SK-N-SH (cell line): ENCODE data around the gene NTPCR. TPM values are rescaled to one million over a fixed set of nuclear protein-coding genes. Genes with fewer than 3 reads are reported as not detected.

Experiments
- CTCF ChIA-PET: fragments of 300-600, 350-600 bp; formaldehyde crosslinking; extraction: SDS; loops from one replicate; lab custom pipeline; 2021; lab: Yijun Ruan, JAX
- POLR2A ChIA-PET: fragments of 350-600 bp; sonication (Branson Sonifier 250); formaldehyde crosslinking; extraction: SDS; loops from one replicate; lab custom pipeline; 2020; ENCODE audit warnings: antibody characterized with exemption, inconsistent platforms; lab: Yijun Ruan, JAX
- DNase-seq: peaks from one replicate; pipeline ENCODE4 v3.0.0; 2012
- H2AFZ ChIP-seq: fragments of 200-600 bp; sonication (generic); 2 replicates; pipeline ENCODE4 v1.8.1; 2016; ENCODE audit warnings: antibody characterized with exemption, mild to moderate bottlenecking, low read depth
- H3F3A ChIP-seq: fragments of 200-600 bp; sonication (generic); replicated peaks from 2 replicates; pipeline ENCODE3; 2016; ENCODE audit warnings: antibody characterized with exemption, mild to moderate bottlenecking; ENCODE audit not compliant: insufficient read depth
- H3K27ac ChIP-seq, 2 experiments: fragments of 200-500 bp in 1 of 2; fragments of 200-600 bp in 1 of 2; sonication (Bioruptor generic) in 1 of 2; sonication (generic), shearing (Covaris generic) in 1 of 2; 2 replicates each; pipeline versions ENCODE4 v1.5.1 to v1.6.1; 2014 to 2016; ENCODE audit warnings: low read depth in 2 of 2, inconsistent platforms in 1 of 2, low read length in 1 of 2, mild to moderate bottlenecking in 1 of 2, mixed read lengths in 1 of 2
- H3K27me3 ChIP-seq: fragments of 200-600 bp; sonication (generic), shearing (Covaris generic); 2 replicates; pipeline ENCODE4 v1.6.1; 2016; ENCODE audit warnings: mixed run types; ENCODE audit not compliant: insufficient read depth
- H3K36me3 ChIP-seq, 2 experiments: fragments of 200-500 bp in 1 of 2; fragments of 200-600 bp in 1 of 2; sonication (Bioruptor generic) in 1 of 2; sonication (generic) in 1 of 2; replicated peaks in 1 of 2; 2 replicates each; pipeline versions ENCODE3 to v1.5.1; 2014 to 2016; ENCODE audit warnings: low read length in 1 of 2, mild to moderate bottlenecking in 1 of 2; ENCODE audit not compliant: insufficient read depth in 2 of 2, control insufficient read depth in 1 of 2
- H3K4me1 ChIP-seq, 2 experiments: fragments of 200-500 bp in 1 of 2; fragments of 200-600 bp in 1 of 2; sonication (Bioruptor generic) in 1 of 2; sonication (generic), shearing (Covaris generic) in 1 of 2; 2 replicates each; pipeline versions ENCODE4 v1.5.1 to v1.6.1; 2014 to 2016; ENCODE audit warnings: low read depth in 1 of 2, low read length in 1 of 2, mixed run types in 1 of 2; ENCODE audit not compliant: insufficient read depth in 2 of 2, control insufficient read depth in 1 of 2
- H3K4me2 ChIP-seq: fragments of 200-600 bp; sonication (generic), shearing (Covaris generic); 2 replicates; pipeline ENCODE4 v1.6.1; 2017; ENCODE audit warnings: mixed run types
- H3K4me3 ChIP-seq, 2 experiments: fragments of 200-500 bp in 1 of 2; fragments of 200-600 bp in 1 of 2; sonication (Bioruptor generic) in 1 of 2; sonication (generic), shearing (Covaris generic) in 1 of 2; 2 replicates each; pipeline versions ENCODE4 v1.5.1 to v1.8.1; 2014 to 2016; ENCODE audit warnings: low read depth in 2 of 2, inconsistent platforms in 1 of 2, low read length in 1 of 2, mild to moderate bottlenecking in 1 of 2, mixed read lengths in 1 of 2, moderate library complexity in 1 of 2
- H3K79me2 ChIP-seq: fragments of 200-600 bp; sonication (generic); 2 replicates; pipeline ENCODE4 v1.8.1; 2017; ENCODE audit warnings: mild to moderate bottlenecking; ENCODE audit not compliant: insufficient read depth
- H3K9ac ChIP-seq: fragments of 200-600 bp; sonication (generic); 2 replicates; pipeline ENCODE4 v1.6.1; 2017; ENCODE audit warnings: mixed run types
- H3K9me2 ChIP-seq: fragments of 200-600 bp; sonication (generic); 2 replicates; pipeline ENCODE4 v1.6.1; 2017; ENCODE audit warnings: mixed run types
- H3K9me3 ChIP-seq: fragments of 200-600 bp; sonication (generic); 2 replicates; pipeline ENCODE4 v1.6.1; 2017; ENCODE audit warnings: mixed run types, mild to moderate bottlenecking, moderate library complexity
- H4K20me1 ChIP-seq: fragments of 200-600 bp; sonication (generic); 2 replicates; pipeline ENCODE4 v1.6.1; 2017; ENCODE audit warnings: mild to moderate bottlenecking, mixed run types; ENCODE audit not compliant: insufficient read depth
- EZH2phosphoT487 ChIP-seq: fragments of 200-600 bp; sonication (generic); IDR thresholded peaks from 2 replicates; pipeline ENCODE4 v1.6.1; 2017; ENCODE audit warnings: low read depth, mixed run types, mild to moderate bottlenecking, antibody characterized with exemption, moderate library complexity, borderline replicate concordance
- FOSL2 ChIP-seq: IDR thresholded peaks from 2 replicates; pipeline ENCODE4 v1.4.0; 2012; ENCODE audit warnings: low read depth, mild to moderate bottlenecking, moderate library complexity, borderline replicate concordance
- FOXJ3 ChIP-seq: sonication (generic); formaldehyde crosslinking; IDR thresholded peaks from 2 replicates; pipeline ENCODE4 v1.5.1; 2020; ENCODE audit warnings: mild to moderate bottlenecking, missing genetic modification reagents
- FOXM1 ChIP-seq: IDR thresholded peaks from 2 replicates; pipeline ENCODE4 v1.4.0; 2012; ENCODE audit warnings: low read depth, mild to moderate bottlenecking
- GABPA ChIP-seq: IDR thresholded peaks from 2 replicates; pipeline ENCODE4 v1.4.0; 2012; ENCODE audit warnings: low read depth, mild to moderate bottlenecking
- JUND ChIP-seq: IDR thresholded peaks from 2 replicates; pipeline ENCODE4 v1.4.0; 2012
- MEF2A ChIP-seq: IDR thresholded peaks from 2 replicates; pipeline ENCODE4 v1.4.0; 2012; ENCODE audit warnings: low read depth, borderline replicate concordance
- MXI1 ChIP-seq: IDR thresholded peaks from 2 replicates; pipeline ENCODE4 v1.6.1; 2012; ENCODE audit warnings: mild to moderate bottlenecking, low read depth, low read length, improper control_type of control experiment
- NFIC ChIP-seq: IDR thresholded peaks from 2 replicates; pipeline ENCODE4 v1.4.0; 2012; ENCODE audit warnings: borderline replicate concordance
- NRF1 ChIP-seq: IDR thresholded peaks from 2 replicates; pipeline ENCODE4 v1.6.1; 2012; ENCODE audit warnings: low read depth, mild to moderate bottlenecking, low read length
- RAD21 ChIP-seq: IDR thresholded peaks from 2 replicates; pipeline ENCODE4 v1.6.1; 2012; ENCODE audit warnings: mild to moderate bottlenecking, low read length
- RCOR1 ChIP-seq: fragments of 150-350 bp; IDR thresholded peaks from 2 replicates; pipeline ENCODE4 v1.6.1; 2017; ENCODE audit warnings: antibody characterized with exemption, low read length
- RFX5 ChIP-seq: IDR thresholded peaks from 2 replicates; pipeline ENCODE4 v1.6.1; 2012; ENCODE audit warnings: mild to moderate bottlenecking, improper control_type of control experiment, low read length
- SIN3A ChIP-seq: IDR thresholded peaks from 2 replicates; pipeline ENCODE4 v1.6.1; 2012; ENCODE audit warnings: low read depth, mild to moderate bottlenecking, low read length, moderate library complexity, borderline replicate concordance
- TCF12 ChIP-seq: IDR thresholded peaks from 2 replicates; pipeline ENCODE4 v1.4.0; 2012
- YY1 ChIP-seq: IDR thresholded peaks from 2 replicates; pipeline ENCODE4 v1.4.0; 2012; ENCODE audit warnings: low read depth, mild to moderate bottlenecking
- WGBS: methylation state at CpG from one replicate; pipeline ENCODE4 v1.1.6; 2017; ENCODE audit warnings: low lambda C conversion rate; 5-methylcytosine and 5-hydroxymethylcytosine counted together
- polyA plus RNA-seq, 3 experiments: library from polyadenylated mRNA; depleted of rRNA; stranded (reverse); fragments of >200 nt; gene quantifications; 2 replicates each; pipeline ENCODE4 v1.2.3, GENCODE V29; 2012
- TF ChIP-seq, protein P1 (sequence below): IDR thresholded peaks from 2 replicates; pipeline ENCODE4 v1.4.0; 2012; ENCODE audit warnings: low read depth
- TF ChIP-seq, protein P2 (sequence below): fragments of 150-350 bp; IDR thresholded peaks from 2 replicates; pipeline ENCODE4 v1.6.1; 2016; ENCODE audit warnings: mild to moderate bottlenecking, low read depth, low read length

The NTPCR gene
- polyA plus RNA-seq, 1 of the 3 experiments (the other 2 are of a cell fraction) = 20.8 TPM

DNA sequence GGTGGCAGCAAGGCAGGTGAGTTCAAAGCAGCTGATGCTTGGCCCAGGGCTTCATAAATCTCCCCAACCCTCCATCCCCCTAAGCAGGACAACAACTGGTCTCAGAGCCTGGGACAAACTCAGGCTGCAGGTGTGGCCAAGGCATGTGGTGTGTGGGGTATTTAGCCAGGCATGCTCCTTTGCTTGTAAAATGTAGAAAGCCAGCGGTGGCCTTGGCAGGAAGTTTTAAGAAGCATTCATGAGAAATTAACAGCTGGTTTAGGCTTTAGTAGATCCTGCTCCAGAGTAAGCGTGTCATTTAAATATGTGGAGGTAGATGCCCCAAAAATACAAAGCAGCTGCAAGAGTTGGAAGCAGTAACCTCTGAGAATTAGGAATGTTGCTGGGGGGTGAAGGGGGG lies 44.8 kb downstream of the NTPCR start:
- Histone ChIP-seq H3K4me3 (no peak overlapping the region), H3K9me2 (no peaks in the 10 kb centered on the region), H3K9me3 (no peaks in the 10 kb centered on the region), H3K27me3 (no peaks in the 10 kb centered on the region), H3K9ac (no peak overlapping the region), H2AFZ (no peak overlapping the region), H4K20me1 (no peaks in the 10 kb centered on the region), H3K79me2 (no peaks in the 10 kb centered on the region), H3K36me3 (peaks cover 3 to 14% of the 10 kb centered on the region in 2 experiments), H3F3A (no peaks in the 10 kb centered on the region), H3K27ac (no peak overlapping the region), H3K4me2 (no peak overlapping the region), H3K4me1 (no peaks in the 10 kb centered on the region)
- ChIA-PET CTCF (no interaction called here), POLR2A (no interaction called here)
- WGBS = 92% methylated on average over 2 of the region's 2 CpGs
- TF ChIP-seq FOXJ3 = no peak
- DNase-seq = no peak

- no peaks in the 10 kb centered on the region for H3K9me2 ChIP-seq
- H4K20me1 ChIP-seq = no peaks in the 10 kb centered on the region
- H3K4me2 ChIP-seq = no peak overlapping the region
- 95% methylated on average over 2 of the region's 2 CpGs for WGBS
- no peaks in the 10 kb centered on the region for H3K4me1 ChIP-seq
- H3K4me3 ChIP-seq = no peak overlapping the region
- H3K36me3 ChIP-seq = peaks cover 3 to 16% of the 10 kb centered on the region in 2 experiments
- no peaks in the 10 kb centered on the region for H3K79me2 ChIP-seq
- no peaks in the 10 kb centered on the region for H3F3A ChIP-seq
- ChIA-PET POLR2A (no interaction called here), CTCF (no interaction called here)
- TF ChIP-seq MXI1 (no peak), NRF1 (no peak), FOSL2 (no peak), TCF12 (no peak), JUND (no peak), MEF2A (no peak), RAD21 (no peak), GABPA (no peak), EZH2phosphoT487 (no peak), RCOR1 (no peak), RFX5 (no peak), YY1 (no peak), NFIC (no peak), FOXM1 (no peak), SIN3A (no peak)
- TF ChIP-seq, protein P1, sequence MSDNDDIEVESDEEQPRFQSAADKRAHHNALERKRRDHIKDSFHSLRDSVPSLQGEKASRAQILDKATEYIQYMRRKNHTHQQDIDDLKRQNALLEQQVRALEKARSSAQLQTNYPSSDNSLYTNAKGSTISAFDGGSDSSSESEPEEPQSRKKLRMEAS = no peak
- TF ChIP-seq, protein P2, sequence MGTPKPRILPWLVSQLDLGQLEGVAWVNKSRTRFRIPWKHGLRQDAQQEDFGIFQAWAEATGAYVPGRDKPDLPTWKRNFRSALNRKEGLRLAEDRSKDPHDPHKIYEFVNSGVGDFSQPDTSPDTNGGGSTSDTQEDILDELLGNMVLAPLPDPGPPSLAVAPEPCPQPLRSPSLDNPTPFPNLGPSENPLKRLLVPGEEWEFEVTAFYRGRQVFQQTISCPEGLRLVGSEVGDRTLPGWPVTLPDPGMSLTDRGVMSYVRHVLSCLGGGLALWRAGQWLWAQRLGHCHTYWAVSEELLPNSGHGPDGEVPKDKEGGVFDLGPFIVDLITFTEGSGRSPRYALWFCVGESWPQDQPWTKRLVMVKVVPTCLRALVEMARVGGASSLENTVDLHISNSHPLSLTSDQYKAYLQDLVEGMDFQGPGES = no peak
- H2AFZ ChIP-seq = no peak overlapping the region
- no peak overlapping the region for H3K9ac ChIP-seq
- H3K9me3 ChIP-seq = no peaks in the 10 kb centered on the region
- no peak for DNase-seq
- H3K27ac ChIP-seq = no peak overlapping the region
- H3K27me3 ChIP-seq = no peaks in the 10 kb centered on the region
These were observed 45.7 kb downstream of the NTPCR start for GRCh38 chr1:232996143-232996542.
